Stimulated activated CD8-positive, alpha-beta memory T cell treated with anti-CD3 and anti-CD28 coated beads, Interleukin-4, amount 100 ng/mL, for 1 hour (primary cell): ENCODE measurements around the gene ALDH16A1.
"Not testable (repeated sequence)": the region's sequence is repeated elsewhere in the genome, so short reads cannot be mapped to it uniquely, and the experiment has no call there.

ENCODE experiments used
- DNase-seq, 2 donors: peaks; one replicate each; pipeline ENCODE4 v3.0.0-alpha.2; 2020; ENCODE audit warnings: low read depth in 2 of 2, low spot score in 1 of 2

The ALDH16A1 gene

GRCh38 chr19:49461656-49462055 is 8.6 kb downstream of the ALDH16A1 start:
- no peak for DNase-seq

DNA sequence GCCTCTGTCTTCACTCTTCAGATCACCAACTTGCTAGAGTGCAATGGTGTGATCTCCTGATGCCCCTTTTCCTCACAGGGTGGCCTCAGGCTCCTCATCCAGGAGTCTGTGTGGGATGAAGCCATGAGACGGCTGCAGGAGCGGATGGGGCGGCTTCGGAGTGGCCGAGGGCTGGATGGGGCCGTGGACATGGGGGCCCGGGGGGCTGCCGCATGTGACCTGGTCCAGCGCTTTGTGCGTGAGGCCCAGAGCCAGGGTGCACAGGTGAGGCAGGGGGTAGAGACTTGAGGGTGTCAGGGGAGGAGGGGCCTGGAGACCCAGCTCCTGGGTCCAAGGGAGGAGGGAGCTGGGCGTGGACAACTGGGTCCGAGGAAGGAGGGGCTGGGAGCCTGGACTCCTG is 9.5 kb downstream of the ALDH16A1 start:
- no peak for DNase-seq

- no peak for DNase-seq
These were observed 11.1 kb downstream of the ALDH16A1 start for GRCh38 chr19:49463960-49464740.

GRCh38 chr19:49465371-49465770 is 12.3 kb downstream of the ALDH16A1 start:
- DNase-seq = no peak

DNA sequence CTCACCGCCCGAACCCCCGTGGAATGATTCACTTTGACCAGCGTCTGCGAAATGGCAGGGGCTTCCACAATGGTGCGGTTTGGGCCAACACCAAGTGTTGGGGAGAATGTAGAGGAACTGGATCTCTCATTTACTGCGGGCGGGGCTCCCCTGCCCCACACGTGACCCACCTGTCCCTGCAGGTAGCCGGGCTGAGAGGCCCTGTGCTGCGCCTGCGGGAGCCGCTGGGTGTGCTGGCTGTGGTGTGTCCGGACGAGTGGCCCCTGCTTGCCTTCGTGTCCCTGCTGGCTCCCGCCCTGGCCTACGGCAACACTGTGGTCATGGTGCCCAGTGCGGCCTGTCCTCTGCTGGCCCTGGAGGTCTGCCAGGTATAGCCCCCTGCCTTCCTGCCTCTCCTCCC is 15.2 kb downstream of the ALDH16A1 start:
- no peak for DNase-seq

- peak; percentile 55 to 70 for DNase-seq
These were observed 15.9 kb downstream of the ALDH16A1 start for GRCh38 chr19:49468746-49469447.

DNA sequence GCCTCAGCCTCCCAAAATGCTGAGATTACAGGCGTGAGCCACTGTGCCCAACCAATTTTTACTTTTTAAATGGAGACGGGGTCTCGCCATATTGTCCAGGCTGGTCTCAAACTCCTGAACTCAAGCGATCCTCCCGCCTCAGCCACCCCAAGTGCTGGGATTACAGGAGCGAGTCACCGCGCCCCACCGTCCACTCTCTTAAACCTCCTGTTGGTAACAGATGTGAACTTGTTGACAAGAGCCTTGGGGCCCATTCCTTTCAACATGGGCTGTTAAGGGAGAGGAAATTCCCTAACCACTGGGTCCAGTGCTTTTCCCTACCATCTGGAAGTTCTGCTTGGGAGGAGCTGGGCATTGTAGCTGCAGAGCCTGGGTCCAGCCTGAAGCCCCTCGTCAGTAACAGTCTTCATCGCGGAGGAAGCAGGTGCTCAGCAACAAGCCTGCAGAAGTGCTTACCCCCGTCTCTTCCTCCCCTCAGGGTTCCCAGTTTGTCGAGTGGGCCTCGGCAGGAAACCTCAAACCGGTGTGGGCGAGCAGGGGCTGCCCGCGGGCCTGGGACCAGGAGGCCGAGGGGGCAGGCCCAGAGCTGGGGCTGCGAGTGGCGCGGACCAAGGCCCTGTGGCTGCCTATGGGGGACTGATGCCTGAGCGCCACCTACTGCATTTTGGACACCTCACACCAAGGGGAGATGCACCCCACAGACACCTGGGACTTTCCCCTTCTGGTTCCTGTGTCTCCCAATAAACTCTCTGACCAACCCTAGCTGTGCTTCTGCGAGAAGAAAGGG is 17.0 kb downstream of the ALDH16A1 start:
- peak; percentile 42 to 60 for DNase-seq

DNA sequence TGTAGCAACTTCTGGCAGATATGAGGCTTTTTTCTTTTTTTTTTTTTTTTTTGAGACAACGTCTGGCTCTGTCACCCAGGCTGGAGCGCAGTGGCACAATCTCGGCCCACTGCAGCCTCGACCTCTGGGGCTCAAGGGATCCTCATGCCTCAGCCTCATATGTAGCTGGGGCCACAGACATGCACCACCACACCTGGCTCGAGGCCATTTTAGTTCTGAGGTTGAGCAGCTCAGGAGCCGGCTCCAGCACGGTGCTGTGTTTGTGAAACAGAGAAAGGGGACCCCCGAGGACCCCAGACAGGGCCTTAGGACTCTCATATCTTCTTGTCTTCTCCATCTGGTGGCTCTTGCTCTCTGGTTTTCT is 17.6 kb downstream of the ALDH16A1 start:
- no peak for DNase-seq

GRCh38 chr19:49472936-49473335 is 19.9 kb downstream of the ALDH16A1 start:
- no peak for DNase-seq

GRCh38 chr19:49473501-49473867 is 20.5 kb downstream of the ALDH16A1 start:
- DNase-seq = not testable (repeated sequence)

- peak; percentile 68 to 81 for DNase-seq
These were observed 21.0 kb downstream of the ALDH16A1 start, which contains the start of gene FLT3LG for GRCh38 chr19:49473868-49474541. Gene FLT3LG, plus strand, starts transcription at chr19:49474215. Its CDS starts 425 bp downstream, at chr19:49474640.

GRCh38 chr19:49474542-49474924 is 21.5 kb downstream of the ALDH16A1 start:
- no peak for DNase-seq

- no peak for DNase-seq
These were observed 22.3 kb downstream of the ALDH16A1 start for GRCh38 chr19:49475191-49475917.

DNA sequence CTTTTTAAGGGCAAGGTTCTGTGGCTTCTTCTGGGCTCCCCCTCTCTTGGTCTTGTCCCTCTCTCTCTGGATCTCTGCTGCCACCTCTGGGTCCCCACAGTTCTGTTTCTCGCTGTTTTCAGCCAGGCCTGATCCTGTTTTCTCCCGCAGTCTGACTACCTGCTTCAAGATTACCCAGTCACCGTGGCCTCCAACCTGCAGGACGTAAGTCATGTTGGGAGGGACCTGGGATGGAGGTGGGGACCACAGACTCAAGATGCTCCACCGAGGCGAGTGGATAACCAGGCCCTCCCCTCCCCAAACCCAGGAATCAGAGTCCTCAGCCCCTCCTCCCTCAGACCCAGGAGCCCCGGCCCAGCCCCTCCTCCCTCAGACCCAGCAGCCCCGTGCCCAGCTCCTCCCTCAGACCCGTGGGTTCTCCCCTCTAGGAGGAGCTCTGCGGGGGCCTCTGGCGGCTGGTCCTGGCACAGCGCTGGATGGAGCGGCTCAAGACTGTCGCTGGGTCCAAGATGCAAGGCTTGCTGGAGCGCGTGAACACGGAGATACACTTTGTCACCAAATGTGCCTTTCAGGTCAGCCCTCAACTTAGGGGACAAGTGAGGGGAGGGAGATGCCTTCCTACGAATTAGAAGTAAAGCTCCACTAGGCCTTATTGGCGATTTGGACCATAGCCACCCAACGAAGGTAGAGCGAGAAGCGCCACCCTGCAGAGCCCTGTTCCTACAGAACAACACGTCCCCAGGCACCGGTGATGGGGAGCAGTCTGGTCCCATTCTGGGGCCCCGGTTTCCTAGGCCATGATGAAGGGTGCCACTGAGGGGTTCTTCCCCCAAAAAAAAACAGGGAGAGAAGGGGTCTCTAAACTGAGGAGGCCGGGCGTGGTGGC is 23.2 kb downstream of the ALDH16A1 start:
- DNase-seq = peak in 1 of 2 donors; percentile 45

DNA sequence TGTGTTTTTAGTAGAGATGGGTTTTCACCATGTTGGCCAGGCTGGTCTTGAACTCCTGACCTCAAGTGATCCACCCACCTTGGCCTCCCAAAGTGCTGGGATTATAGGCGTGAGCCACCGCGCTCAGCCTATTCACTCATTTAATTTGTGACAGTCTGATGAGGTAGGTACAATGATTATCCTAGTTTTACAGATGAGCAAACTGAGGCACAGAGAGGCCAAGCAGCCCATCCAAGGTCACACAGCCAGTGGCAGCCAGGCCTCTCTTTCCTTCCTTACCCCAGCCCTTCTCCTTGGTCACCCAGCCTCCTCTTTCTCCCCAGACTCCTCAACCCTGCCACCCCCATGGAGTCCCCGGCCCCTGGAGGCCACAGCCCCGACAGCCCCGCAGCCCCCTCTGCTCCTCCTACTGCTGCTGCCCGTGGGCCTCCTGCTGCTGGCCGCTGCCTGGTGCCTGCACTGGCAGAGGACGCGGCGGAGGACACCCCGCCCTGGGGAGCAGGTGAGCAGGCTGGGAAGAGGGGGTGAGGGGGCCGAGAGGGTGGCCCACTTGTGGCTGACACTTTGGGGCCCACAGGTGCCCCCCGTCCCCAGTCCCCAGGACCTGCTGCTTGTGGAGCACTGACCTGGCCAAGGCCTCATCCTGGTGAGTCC is 27.1 kb downstream of the ALDH16A1 start:
- DNase-seq = no peak

GRCh38 chr19:49481020-49481683 is 28.1 kb downstream of the ALDH16A1 start:
- no peak for DNase-seq

DNA sequence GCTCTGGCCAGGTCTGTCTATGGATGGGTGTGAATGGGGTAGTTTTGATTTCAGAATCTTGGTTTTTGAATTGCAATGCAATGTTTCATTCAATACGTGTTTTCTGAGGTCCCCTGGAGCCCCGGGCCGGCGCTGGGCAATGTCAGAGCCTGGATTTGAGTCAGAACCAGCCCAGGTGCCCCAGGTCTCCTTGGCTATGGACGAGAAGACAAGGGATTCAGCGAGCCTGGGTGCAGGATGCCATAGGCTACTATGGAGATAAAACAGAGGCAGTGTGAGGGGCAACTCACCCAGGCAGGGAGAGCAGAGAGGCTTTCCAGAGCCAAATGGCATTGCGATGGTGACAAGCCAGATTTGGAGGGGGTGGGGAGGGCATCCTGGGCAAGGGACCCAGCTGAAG is 33.2 kb downstream of the ALDH16A1 start:
- no peak for DNase-seq

- DNase-seq = no peak
These were observed 33.8 kb downstream of the ALDH16A1 start for GRCh38 chr19:49486710-49487276.
